ENCODE results near the gene NUDT4B. TPM values are rescaled to one million over a fixed set of nuclear protein-coding genes. Genes with fewer than 3 reads are reported as not detected.
"Not testable (repeated sequence)": the region's sequence is repeated elsewhere in the genome, so short reads cannot be mapped to it uniquely, and the experiment has no call there.

The NUDT4B gene
- not detected for total RNA-seq

GRCh38 chr1:148748563-148749334, at the start of gene NUDT4B:
Gene NUDT4B (plus strand): TSS chr1:148748774. CDS start chr1:148748953, 179 bp downstream.
- peak; percentile 68 for ATAC-seq

DNA sequence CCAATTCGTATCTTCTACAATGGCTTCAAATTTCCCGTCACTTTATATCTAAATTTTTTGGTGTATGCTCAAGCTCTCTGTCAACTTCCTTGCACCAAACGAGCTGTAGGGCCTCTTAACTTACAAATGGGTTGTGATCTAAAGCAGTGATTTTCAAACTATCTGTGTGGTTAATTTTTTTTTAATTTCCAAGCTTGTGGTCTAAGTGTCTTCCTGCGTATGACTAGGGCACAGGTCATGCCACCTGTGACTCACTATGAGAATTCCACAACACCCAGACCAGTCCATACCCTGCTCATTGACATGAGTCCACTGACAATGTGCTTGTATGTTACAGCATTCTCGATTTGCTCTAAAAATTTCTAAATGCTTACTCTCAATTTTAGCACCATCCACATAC, 49.2 kb upstream of the NUDT4B start:
- ATAC-seq, result peak; percentile 80

DNA sequence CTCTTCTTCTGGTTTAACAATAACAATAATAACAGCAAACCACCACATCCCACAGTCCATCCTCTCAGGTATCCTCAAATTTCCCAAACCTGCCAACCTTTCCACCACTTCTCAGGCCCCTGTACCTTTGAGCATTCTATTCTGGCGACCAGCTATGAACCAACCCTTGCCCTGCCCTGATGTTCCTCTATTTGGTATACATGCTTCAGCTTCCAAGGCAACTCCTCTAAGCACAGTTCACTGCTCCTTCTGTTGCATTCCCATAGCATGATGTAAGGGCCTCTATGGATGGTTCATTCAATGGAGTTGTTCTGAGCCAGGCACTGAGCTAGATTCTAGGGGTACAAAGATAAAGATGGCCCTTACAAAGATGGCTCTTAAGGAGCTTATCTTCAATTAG, 46.3 kb upstream of the NUDT4B start:
- ATAC-seq, result peak; percentile 42

DNA sequence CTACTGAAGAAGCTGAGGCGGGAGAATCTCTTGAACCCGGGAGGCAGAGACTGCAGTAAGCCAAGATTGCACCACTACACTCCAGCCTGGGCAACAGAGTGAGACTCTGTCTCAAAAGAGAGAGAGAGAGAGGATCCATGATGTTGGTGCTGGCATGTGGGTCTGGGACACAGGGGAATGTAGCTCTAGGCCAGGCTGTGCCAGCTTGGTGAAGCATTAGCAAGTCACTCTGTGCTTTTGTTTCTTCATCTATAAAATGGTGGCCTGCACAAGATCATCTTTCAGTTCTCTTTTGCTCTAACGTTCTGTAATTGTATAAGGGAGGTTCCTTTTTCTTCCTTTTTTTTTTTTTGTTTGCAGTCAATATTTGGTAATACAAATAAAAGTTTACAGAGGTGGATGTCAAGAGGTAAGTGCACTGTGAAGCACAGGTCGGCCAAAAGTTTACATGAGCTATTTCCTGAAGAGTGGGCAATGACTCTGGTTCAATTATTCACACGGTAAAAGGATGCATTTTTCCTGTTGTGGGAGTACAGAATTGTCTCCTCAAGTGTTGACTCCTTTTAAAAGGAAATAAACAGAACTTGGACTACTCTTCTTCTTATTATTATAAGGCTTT, 44.5 kb upstream of the NUDT4B start:
- not testable (repeated sequence) for ATAC-seq

GRCh38 chr1:148705316-148705948, 43.1 kb upstream of the NUDT4B start:
- ATAC-seq, result peak; percentile 49

- ATAC-seq, result not testable (repeated sequence)
These were observed 39.7 kb upstream of the NUDT4B start for GRCh38 chr1:148708779-148709333.

- ATAC-seq, result peak; percentile 83
These were observed 37.6 kb upstream of the NUDT4B start for GRCh38 chr1:148710772-148711523.

DNA sequence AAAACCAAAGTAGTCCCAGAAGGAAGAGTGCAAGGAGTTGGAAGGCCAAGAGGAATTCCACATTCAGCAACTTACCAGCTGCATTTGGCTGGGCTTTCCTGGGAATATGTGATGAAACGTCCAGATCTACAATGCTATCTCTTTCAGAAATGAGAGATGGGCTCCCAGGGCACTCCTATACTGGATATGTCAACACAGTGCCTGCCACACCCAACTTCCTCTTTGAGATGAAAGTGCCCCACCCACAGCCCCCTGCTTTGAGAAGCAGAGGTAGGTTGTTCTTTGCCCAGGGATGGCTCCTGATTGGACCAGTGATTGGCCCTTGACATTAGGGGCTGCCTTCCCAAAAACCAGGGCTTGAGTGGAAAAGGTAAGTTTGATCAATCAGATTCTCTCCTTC, 36.2 kb upstream of the NUDT4B start:
- not testable (repeated sequence) for ATAC-seq

DNA sequence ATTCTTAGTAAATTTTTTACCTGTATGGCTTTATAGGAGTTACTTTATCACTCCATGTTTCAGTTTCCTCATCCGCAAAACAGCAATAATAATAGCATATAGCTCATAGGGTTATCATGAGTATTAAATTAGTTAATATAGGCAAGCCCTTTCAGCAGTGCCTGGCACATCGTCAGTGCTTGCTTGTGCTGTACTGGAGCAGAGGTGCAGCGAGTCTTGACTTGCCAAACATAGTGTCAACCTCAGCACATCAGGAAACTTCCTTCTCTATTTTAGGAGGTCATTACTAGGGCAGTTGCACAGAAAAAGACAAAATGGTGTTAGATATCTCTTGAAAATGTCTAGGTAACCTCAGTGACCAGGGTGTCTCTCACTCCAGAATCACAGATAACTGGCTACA, 33.1 kb upstream of the NUDT4B start:
- ATAC-seq, result peak; percentile 87

- ATAC-seq, result not testable (repeated sequence)
These were observed 31.5 kb upstream of the NUDT4B start for GRCh38 chr1:148716966-148717520.

DNA sequence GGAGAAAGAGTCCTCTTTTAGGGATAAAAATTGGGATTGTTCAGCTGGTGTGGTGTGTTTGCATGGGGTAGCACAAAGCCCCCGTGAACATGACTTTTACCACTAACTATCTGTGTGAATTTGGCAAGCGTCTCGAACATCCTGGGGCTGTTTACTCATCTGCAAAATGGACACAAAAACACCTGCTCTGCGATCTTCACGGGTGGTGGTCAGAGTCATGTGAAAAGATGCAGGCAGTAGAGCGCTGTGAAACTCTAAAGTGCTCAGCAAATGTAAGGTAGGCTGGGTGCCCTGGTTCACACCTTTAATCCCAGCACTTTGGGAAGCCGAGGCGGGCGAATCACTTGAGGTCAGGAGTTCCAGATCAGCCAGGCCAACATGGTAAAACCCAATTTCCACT, 27.7 kb upstream of the NUDT4B start:
- ATAC-seq, result not testable (repeated sequence)

- peak; percentile 35 for ATAC-seq
These were observed 25.8 kb upstream of the NUDT4B start for GRCh38 chr1:148722758-148723157.

- not testable (repeated sequence) for ATAC-seq
These were observed 25.1 kb upstream of the NUDT4B start for GRCh38 chr1:148723515-148723914.

- peak; percentile 83 for ATAC-seq
These were observed 23.7 kb upstream of the NUDT4B start for GRCh38 chr1:148724872-148725271.

- ATAC-seq, result not testable (repeated sequence)
These were observed 20.7 kb upstream of the NUDT4B start for GRCh38 chr1:148727862-148728261.

GRCh38 chr1:148729128-148729527, 19.4 kb upstream of the NUDT4B start:
- ATAC-seq, result not testable (repeated sequence)

DNA sequence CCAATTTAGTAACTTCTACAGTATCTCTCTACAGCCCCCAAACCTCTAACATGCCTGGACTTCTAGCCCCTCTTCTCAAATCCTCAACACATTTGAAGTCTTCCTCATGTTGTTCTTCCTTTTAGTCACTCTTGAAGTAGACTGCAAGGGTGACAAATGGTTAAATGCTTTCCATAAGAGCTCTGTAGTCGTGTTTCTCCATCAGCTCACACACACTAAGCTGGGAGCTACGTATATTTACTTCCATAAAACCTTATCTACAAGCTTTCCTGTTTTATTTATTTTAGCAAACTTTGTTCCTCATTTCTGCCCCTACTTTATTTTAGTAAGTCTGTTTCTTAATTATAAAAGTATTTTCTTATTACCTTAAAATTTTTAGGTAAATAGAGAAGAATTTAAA, 19.0 kb upstream of the NUDT4B start:
- ATAC-seq, result not testable (repeated sequence)

DNA sequence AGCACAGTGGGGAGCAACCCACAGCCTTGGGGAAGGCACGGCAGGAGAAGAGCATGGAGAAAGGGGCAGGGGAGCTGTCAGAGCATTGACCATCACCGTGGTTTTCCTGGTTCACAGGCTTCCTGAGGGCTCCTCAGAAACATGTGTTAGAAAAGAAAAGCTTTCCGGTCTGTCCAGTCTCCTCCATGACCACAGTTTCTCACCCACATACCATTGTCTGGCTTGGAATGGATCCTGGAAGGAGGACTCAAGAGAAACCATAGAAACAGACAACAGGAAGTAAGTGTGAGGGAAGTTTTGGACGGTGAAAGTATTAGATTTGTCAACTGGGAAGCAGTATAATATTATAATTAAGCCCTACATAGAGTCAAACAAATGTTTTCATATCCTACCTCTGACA, 16.3 kb upstream of the NUDT4B start:
- peak; percentile 37 for ATAC-seq

- not testable (repeated sequence) for ATAC-seq
These were observed 14.8 kb upstream of the NUDT4B start for GRCh38 chr1:148733585-148734310.

- not testable (repeated sequence) for ATAC-seq
These were observed 14.3 kb upstream of the NUDT4B start for GRCh38 chr1:148734311-148734662.

DNA sequence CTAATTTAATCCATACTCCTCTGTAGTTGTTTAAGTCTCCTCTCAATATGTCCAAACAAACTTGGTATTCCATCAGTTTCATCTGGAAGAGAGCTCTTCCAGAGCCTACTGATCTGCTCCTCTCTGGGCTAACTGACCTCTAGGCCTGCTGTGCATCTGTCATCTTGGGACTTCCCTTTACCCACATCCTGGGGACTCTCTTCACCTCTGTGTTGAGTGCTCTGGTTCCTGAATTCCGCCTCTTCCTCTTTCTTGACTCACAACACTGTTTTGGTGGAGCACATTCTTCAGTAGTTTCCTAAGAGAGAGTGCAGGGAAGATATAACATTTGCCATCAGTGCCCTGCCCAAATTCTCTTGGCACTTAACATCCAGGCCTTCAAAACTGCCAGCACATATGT, 13.0 kb upstream of the NUDT4B start:
- peak; percentile 41 for ATAC-seq

Data from esophagus mucosa (tissue), 1 donor.